Peyer's patch (tissue), 4 donors: ENCODE results near the gene TBXA2R.

Source experiments
- CTCF ChIP-seq, 6 experiments: fragments of 450-650 bp in 4 of 6; fragments of 200-600 bp in 2 of 6; sonication (generic) in 1 of 6; IDR thresholded peaks; one replicate each; pipeline ENCODE4 v1.5.1; 2017 to 2019; ENCODE audit warnings: antibody characterized with exemption in 6 of 6, mild to moderate bottlenecking in 3 of 6, moderate library complexity in 1 of 6
- POLR2A ChIP-seq, 2 donors: fragments of 450-650 bp; IDR thresholded peaks; one replicate each; pipeline ENCODE4 v1.5.1; 2017; ENCODE audit warnings: antibody characterized with exemption in 2 of 2, mild to moderate bottlenecking in 2 of 2, moderate library complexity in 2 of 2

- no peak for TF ChIP-seq CTCF (IDR thresholded peaks at IDR 0.05)
- TF ChIP-seq POLR2A (IDR thresholded peaks at IDR 0.05) = no peak
Observed at GRCh38 chr19:3649888-3650287, 43.2 kb upstream of the TBXA2R start.
